ENCODE results near the gene RRAGD.

- TF ChIP-seq CTCF (IDR thresholded peaks at IDR 0.05; ENCODE audit: low read depth, low read length): no peak
- TF ChIP-seq POLR2A (IDR thresholded peaks at IDR 0.05; ENCODE audit: extremely low read depth, insufficient read length): no peak
- no peak for TF ChIP-seq MAX (IDR thresholded peaks at IDR 0.05; ENCODE audit: low read depth, low read length)
Observed at GRCh38 chr6:89436226-89436625, 24.2 kb upstream of the RRAGD start.

Measured in NB4 (cell line).